Gastroesophageal sphincter (tissue), 3 donors: ENCODE results near the gene COX5B.
"Not testable (repeated sequence)": the region's sequence is repeated elsewhere in the genome, so short reads cannot be mapped to it uniquely, and the experiment has no call there.

ENCODE experiments used
- POLR2AphosphoS5 ChIP-seq: sonication (generic); formaldehyde crosslinking; IDR thresholded peaks from one replicate; pipeline ENCODE4 v1.6.1; 2017; ENCODE audit warnings: antibody characterized with exemption
- TF ChIP-seq, protein P1 (sequence below), 4 experiments: fragments of 200-600 bp in 2 of 4; fragments of 450-650 bp in 2 of 4; sonication (generic) in 1 of 4; IDR thresholded peaks; one replicate each; pipeline ENCODE4 v1.5.1; 2017 to 2019; ENCODE audit warnings: antibody characterized with exemption in 4 of 4, mild to moderate bottlenecking in 2 of 4, moderate library complexity in 2 of 4

DNA sequence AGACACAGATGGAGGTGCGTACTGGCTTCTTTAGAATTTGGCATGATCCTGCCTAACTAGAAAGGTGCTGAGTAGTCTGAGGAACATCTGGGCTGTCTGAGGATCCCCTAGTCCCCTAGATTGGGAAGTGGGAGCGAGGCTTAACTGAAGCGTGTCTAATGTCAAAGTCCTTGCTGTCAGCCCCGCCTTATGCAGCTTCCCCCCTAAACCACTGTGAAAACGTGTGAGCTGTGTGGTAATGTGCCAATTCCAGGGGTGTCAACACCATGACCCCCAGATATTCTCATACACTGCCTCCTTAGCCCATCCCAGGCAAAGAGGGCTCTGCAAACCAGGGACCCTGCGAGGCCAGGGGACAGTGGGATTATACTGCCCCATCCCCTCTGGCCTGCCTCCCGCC, 34.0 kb upstream of the COX5B start:
- not testable (repeated sequence) for TF ChIP-seq POLR2AphosphoS5
- TF ChIP-seq, protein P1, sequence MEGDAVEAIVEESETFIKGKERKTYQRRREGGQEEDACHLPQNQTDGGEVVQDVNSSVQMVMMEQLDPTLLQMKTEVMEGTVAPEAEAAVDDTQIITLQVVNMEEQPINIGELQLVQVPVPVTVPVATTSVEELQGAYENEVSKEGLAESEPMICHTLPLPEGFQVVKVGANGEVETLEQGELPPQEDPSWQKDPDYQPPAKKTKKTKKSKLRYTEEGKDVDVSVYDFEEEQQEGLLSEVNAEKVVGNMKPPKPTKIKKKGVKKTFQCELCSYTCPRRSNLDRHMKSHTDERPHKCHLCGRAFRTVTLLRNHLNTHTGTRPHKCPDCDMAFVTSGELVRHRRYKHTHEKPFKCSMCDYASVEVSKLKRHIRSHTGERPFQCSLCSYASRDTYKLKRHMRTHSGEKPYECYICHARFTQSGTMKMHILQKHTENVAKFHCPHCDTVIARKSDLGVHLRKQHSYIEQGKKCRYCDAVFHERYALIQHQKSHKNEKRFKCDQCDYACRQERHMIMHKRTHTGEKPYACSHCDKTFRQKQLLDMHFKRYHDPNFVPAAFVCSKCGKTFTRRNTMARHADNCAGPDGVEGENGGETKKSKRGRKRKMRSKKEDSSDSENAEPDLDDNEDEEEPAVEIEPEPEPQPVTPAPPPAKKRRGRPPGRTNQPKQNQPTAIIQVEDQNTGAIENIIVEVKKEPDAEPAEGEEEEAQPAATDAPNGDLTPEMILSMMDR (IDR thresholded peaks at IDR 0.05) = not testable (repeated sequence)
